HCT116 (cell line): ENCODE measurements around the gene DOCK4. TPM values are rescaled to one million over a fixed set of nuclear protein-coding genes. Genes with fewer than 3 reads are reported as not detected.

Experiments
- ATAC-seq: fragments of 200-7000 bp; cut with Tn5 transposase; 2 replicates; pipeline ENCODE4 v1.9.1; 2020; ENCODE audit warnings: mild to moderate bottlenecking, moderate library complexity
- BruUV-seq: library from RNA; stranded (reverse); fragments of 400-500 nt; replicated peaks from 2 replicates; lab custom pipeline; 2021; lab: Mats Ljungman, UMichigan
- CTCF ChIA-PET: fragments of 300-600 bp; sonication (Branson Sonifier 250); formaldehyde crosslinking; loops from one replicate; lab custom pipeline; 2021; ENCODE audit warnings: antibody characterized with exemption; lab: Charles Lee
- POLR2A ChIA-PET: fragments of 300-600, 350-600 bp; sonication (Branson Sonifier 250); formaldehyde crosslinking; loops from one replicate; lab custom pipeline; 2021; ENCODE audit warnings: antibody characterized with exemption; lab: Charles Lee
- RAD21 ChIA-PET, 2 experiments: fragments of 300-600 bp; sonication (Branson Sonifier 250); formaldehyde crosslinking; loops; one replicate each; lab custom pipeline; 2023; ENCODE audit warnings: low total read pairs in 2 of 2; ENCODE audit not compliant: uncharacterized antibody in 2 of 2, unreplicated experiment in 2 of 2, low non-redundant PET in 1 of 2; lab: Charles Lee
- DNase-seq: peaks from one replicate; pipeline ENCODE4 v3.0.0-alpha.2; 2010; ENCODE audit warnings: low read depth, low spot score
- H2AFZ ChIP-seq: fragments of 200-600 bp; shearing (Covaris generic), sonication (generic); 2 replicates; pipeline ENCODE4 v1.6.1; 2017; ENCODE audit warnings: low read depth, mixed run types, mixed read lengths, antibody characterized with exemption, low read length; ENCODE audit not compliant: poor library complexity, severe bottlenecking
- H3K27ac ChIP-seq: 2 replicates; pipeline ENCODE4 v1.5.1; 2012; ENCODE audit warnings: low read depth, low read length
- H3K27me3 ChIP-seq: fragments of 200-600 bp; sonication (generic); 2 replicates; pipeline ENCODE4 v1.6.1; 2016; ENCODE audit warnings: mixed run types, low read length, mixed read lengths; ENCODE audit not compliant: insufficient read depth
- H3K36me3 ChIP-seq, 2 experiments: fragments of 200-500 bp in 1 of 2; fragments of 200-600 bp in 1 of 2; sonication (Bioruptor generic) in 1 of 2; sonication (generic) in 1 of 2; 2 replicates each; pipeline versions ENCODE4 v1.5.1 to v1.6.1; 2014 to 2016; ENCODE audit warnings: low read length in 2 of 2, inconsistent platforms in 1 of 2, mixed read lengths in 1 of 2, mixed run types in 1 of 2; ENCODE audit not compliant: insufficient read depth in 2 of 2, control insufficient read depth in 1 of 2
- H3K4me1 ChIP-seq, 2 experiments: fragments of 200-600 bp in 1 of 2; sonication (generic) in 1 of 2; 2 replicates each; pipeline versions ENCODE4 v1.5.1 to v1.6.1; 2012 to 2017; ENCODE audit warnings: low read length in 2 of 2, inconsistent platforms in 1 of 2, mild to moderate bottlenecking in 1 of 2, mixed read lengths in 1 of 2, mixed run types in 1 of 2, moderate library complexity in 1 of 2; ENCODE audit not compliant: insufficient read depth in 2 of 2, control insufficient read depth in 1 of 2
- H3K4me2 ChIP-seq: fragments of 200-600 bp; sonication (generic); 2 replicates; pipeline ENCODE4 v1.6.1; 2017; ENCODE audit warnings: mixed run types, low read length, mixed read lengths
- H3K4me3 ChIP-seq, 2 experiments: fragments of 200-600 bp in 1 of 2; sonication (generic) in 1 of 2; replicated peaks in 1 of 2; 2 replicates each; pipeline ENCODE4 v1.5.1; 2011 to 2016; ENCODE audit warnings: low read length in 2 of 2, control low read depth in 1 of 2, low read depth in 1 of 2, mild to moderate bottlenecking in 1 of 2, mixed read lengths in 1 of 2, mixed run types in 1 of 2
- H3K79me2 ChIP-seq: fragments of 200-600 bp; sonication (generic); 2 replicates; pipeline ENCODE4 v1.6.1; 2017; ENCODE audit warnings: mild to moderate bottlenecking, mixed run types, low read length, moderate library complexity, mixed read lengths; ENCODE audit not compliant: insufficient read depth
- H3K9ac ChIP-seq: fragments of 200-600 bp; sonication (generic); 2 replicates; pipeline ENCODE4 v1.6.1; 2016; ENCODE audit warnings: low read length, mixed read lengths
- H3K9me2 ChIP-seq: fragments of 200-600 bp; sonication (generic), shearing (Covaris generic); 2 replicates; pipeline ENCODE4 v1.6.1; 2017; ENCODE audit warnings: mixed run types, mild to moderate bottlenecking, moderate library complexity; ENCODE audit not compliant: insufficient read depth
- H3K9me3 ChIP-seq, 2 experiments: fragments of 200-500 bp in 1 of 2; fragments of 200-600 bp in 1 of 2; sonication (Bioruptor generic) in 1 of 2; sonication (generic) in 1 of 2; 2 replicates each; pipeline ENCODE4 v1.6.1; 2014 to 2017; ENCODE audit warnings: low read length in 2 of 2, mixed read lengths in 2 of 2, inconsistent platforms in 1 of 2, low read depth in 1 of 2, mild to moderate bottlenecking in 1 of 2, mixed run types in 1 of 2, moderate library complexity in 1 of 2; ENCODE audit not compliant: control insufficient read depth in 1 of 2, insufficient read depth in 1 of 2
- H4K20me1 ChIP-seq: fragments of 200-600 bp; sonication (generic), shearing (Covaris generic); 2 replicates; pipeline ENCODE4 v1.6.1; 2017; ENCODE audit warnings: mixed run types, mild to moderate bottlenecking, moderate library complexity; ENCODE audit not compliant: insufficient read depth
- EGR1 ChIP-seq: IDR thresholded peaks from 2 replicates; pipeline ENCODE4 v1.6.1; 2012; ENCODE audit warnings: low read depth
- ELF1 ChIP-seq: IDR thresholded peaks from 2 replicates; pipeline ENCODE4 v1.6.1; 2012; ENCODE audit warnings: low read depth, borderline replicate concordance
- POLR2A ChIP-seq: IDR thresholded peaks from 2 replicates; pipeline ENCODE4 v1.7.0; 2011; ENCODE audit warnings: borderline replicate concordance; ENCODE audit not compliant: insufficient read depth, insufficient read length; ENCODE audit errors: extremely low read depth
- SP1 ChIP-seq: IDR thresholded peaks from 2 replicates; pipeline ENCODE4 v1.6.1; 2012; ENCODE audit warnings: low read depth
- TCF7L2 ChIP-seq: IDR thresholded peaks from 2 replicates; pipeline ENCODE4 v1.7.0; 2011; ENCODE audit warnings: borderline replicate concordance, inconsistent platforms; ENCODE audit not compliant: insufficient read depth, insufficient read length; ENCODE audit errors: extremely low read depth
- intact Hi-C: fragments of 100-400 bp; cut with micrococcal nuclease; formaldehyde crosslinking; loops from 2 replicates; pipeline ENCODE4 v1.10.0; 2022
- total RNA-seq: library from RNA; stranded (reverse); gene quantifications from one replicate; pipeline ENCODE4 v1.2.1, GENCODE V29; 2021; ENCODE audit not compliant: unreplicated experiment
- TF ChIP-seq, protein P1 (sequence below), 3 experiments: fragments of 200-600 bp in 1 of 3; sonication (generic) in 1 of 3; IDR thresholded peaks in 2 of 3; conservative IDR thresholded peaks in 1 of 3; 2 replicates each; pipeline ENCODE4 v1.5.1; 2012 to 2017; ENCODE audit warnings: low read depth in 2 of 3, low read length in 2 of 3, antibody characterized with exemption in 1 of 3, borderline replicate concordance in 1 of 3, control low read depth in 1 of 3, mild to moderate bottlenecking in 1 of 3, mixed read lengths in 1 of 3, mixed run types in 1 of 3, moderate library complexity in 1 of 3; ENCODE audit not compliant: insufficient read depth in 1 of 3
- TF ChIP-seq, protein P2 (sequence below): IDR thresholded peaks from 2 replicates; pipeline ENCODE4 v1.6.1; 2012

The DOCK4 gene
- total RNA-seq, 1 experiment from 2014 or later = 2.2 TPM

DNA sequence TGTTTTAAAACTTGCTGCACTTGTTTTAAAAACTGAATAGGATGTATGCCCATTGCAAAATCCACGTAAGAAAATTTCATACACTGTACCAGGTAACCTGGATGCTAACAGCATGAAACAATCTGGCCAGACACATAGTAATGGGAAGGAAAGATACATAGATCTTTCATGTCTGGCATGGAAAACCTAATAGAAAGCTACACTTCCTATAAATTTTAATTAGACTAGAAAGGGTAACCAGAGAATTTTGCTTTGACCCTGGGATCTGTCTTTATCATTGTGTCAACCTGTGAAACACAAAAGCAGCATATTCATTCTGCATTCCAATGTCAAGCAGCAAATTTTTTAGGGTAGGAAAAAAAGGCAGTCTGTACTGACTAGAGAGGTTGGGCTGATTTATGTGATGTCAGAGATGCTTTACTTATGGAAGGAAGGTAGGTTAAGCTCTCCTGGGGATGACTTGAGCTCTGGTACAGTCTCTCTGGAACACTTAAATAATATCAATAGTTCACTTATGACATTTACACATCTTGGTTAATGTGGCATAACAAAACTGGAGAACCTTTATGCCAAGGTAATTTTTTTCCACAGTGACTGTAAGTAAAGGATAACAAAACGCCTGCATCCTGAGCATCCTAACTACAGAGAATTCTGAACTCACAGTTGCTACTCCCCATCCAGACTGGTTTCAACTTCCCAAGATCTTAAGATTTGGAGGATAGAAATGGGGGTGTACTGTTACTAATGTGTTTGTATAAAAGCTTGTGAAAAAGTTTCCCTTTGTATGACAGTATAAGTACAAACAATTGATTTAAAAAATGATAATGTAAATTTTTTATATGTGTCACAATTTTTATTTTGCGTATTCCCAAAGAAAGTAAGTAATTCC is 44.7 kb downstream of the DOCK4 start (continued):
- TF ChIP-seq TCF7L2 = no peak
- TF ChIP-seq, protein P1, sequence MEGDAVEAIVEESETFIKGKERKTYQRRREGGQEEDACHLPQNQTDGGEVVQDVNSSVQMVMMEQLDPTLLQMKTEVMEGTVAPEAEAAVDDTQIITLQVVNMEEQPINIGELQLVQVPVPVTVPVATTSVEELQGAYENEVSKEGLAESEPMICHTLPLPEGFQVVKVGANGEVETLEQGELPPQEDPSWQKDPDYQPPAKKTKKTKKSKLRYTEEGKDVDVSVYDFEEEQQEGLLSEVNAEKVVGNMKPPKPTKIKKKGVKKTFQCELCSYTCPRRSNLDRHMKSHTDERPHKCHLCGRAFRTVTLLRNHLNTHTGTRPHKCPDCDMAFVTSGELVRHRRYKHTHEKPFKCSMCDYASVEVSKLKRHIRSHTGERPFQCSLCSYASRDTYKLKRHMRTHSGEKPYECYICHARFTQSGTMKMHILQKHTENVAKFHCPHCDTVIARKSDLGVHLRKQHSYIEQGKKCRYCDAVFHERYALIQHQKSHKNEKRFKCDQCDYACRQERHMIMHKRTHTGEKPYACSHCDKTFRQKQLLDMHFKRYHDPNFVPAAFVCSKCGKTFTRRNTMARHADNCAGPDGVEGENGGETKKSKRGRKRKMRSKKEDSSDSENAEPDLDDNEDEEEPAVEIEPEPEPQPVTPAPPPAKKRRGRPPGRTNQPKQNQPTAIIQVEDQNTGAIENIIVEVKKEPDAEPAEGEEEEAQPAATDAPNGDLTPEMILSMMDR (IDR thresholded peaks at IDR 0.05 in 2 of 3, conservative IDR thresholded peaks at IDR 0.05 in 1 of 3; ENCODE audit: borderline replicate concordance in 1 of 3, insufficient read depth in 1 of 3, low read depth in 2 of 3, low read length in 2 of 3) = no peak
- TF ChIP-seq SP1 = no peak
- no peak for TF ChIP-seq ELF1
- TF ChIP-seq, all 23 proteins: peak for 0

DNA sequence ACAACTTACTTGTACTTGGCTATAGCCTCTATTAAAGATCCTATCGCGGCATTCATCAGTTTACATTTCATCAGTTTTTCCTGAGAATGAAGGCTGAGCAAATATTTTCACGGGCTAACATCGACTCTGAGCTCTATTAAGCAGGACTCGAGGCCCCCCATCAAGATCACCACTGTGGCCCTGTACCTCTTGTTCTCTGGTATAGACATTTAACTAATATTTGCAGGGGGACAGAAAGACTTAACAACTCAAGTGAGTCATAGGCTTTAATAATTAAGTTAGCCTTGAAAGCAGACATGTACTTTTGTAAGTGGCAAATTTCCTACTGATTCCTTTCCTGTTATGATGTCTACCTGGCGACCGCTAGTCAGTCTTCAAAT is 45.4 kb downstream of the DOCK4 start:
- no peaks in the 10 kb centered on the region for H3K79me2 ChIP-seq
- no peaks in the 10 kb centered on the region for H4K20me1 ChIP-seq
- H3K9me3 ChIP-seq = no peaks in the 10 kb centered on the region
- H3K27me3 ChIP-seq = no peaks in the 10 kb centered on the region
- ATAC-seq = no peak
- H3K9me2 ChIP-seq = no peaks in the 10 kb centered on the region
- ChIA-PET CTCF (no interaction called here), POLR2A (no interaction called here), RAD21 (no interaction called here)
- H3K4me2 ChIP-seq = no peak overlapping the region
- TF ChIP-seq POLR2A (no peak), EGR1 (no peak)
- TF ChIP-seq, protein P2, sequence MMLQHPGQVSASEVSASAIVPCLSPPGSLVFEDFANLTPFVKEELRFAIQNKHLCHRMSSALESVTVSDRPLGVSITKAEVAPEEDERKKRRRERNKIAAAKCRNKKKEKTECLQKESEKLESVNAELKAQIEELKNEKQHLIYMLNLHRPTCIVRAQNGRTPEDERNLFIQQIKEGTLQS = no peak
- TF ChIP-seq, all 23 proteins: peak for 0
- no peak overlapping the region for H3K9ac ChIP-seq
- no peaks in the 10 kb centered on the region for H3K36me3 ChIP-seq
- no peaks in the 10 kb centered on the region for H3K4me1 ChIP-seq
- intact Hi-C loops = no loop called here
- DNase-seq = no peak
- H2AFZ ChIP-seq = no peak overlapping the region
- BruUV-seq = no TSS peak
- H3K27ac ChIP-seq = no peak overlapping the region
- no peak overlapping the region for H3K4me3 ChIP-seq
